GM11168 (cell line): ENCODE measurements around the gene BAZ1B.

Source experiments
- in situ Hi-C: fragments of 300-500 bp; cut with MboI; formaldehyde crosslinking; loops from one replicate; pipeline ENCODE4 v1.12.0; 2022; ENCODE audit warnings: low sequenced_read_pairs; ENCODE audit not compliant: unreplicated experiment

The BAZ1B gene

GRCh38 chr7:73452999-73453635, 69.0 kb downstream of the BAZ1B start:
- in situ Hi-C loops = no loop called here

- in situ Hi-C loops = no loop called here
These were observed 70.2 kb downstream of the BAZ1B start for GRCh38 chr7:73451780-73452398.

GRCh38 chr7:73449422-73449821, 72.7 kb downstream of the BAZ1B start:
- in situ Hi-C loops = no loop called here

- in situ Hi-C loops = no loop called here
These were observed 73.5 kb downstream of the BAZ1B start for GRCh38 chr7:73448609-73449008.

GRCh38 chr7:73447121-73447733, 74.9 kb downstream of the BAZ1B start:
- in situ Hi-C loops = no loop called here

GRCh38 chr7:73446682-73447081, 75.4 kb downstream of the BAZ1B start:
- in situ Hi-C loops = no loop called here

GRCh38 chr7:73443548-73444255, 78.4 kb downstream of the BAZ1B start:
- in situ Hi-C loops = no loop called here

- in situ Hi-C loops = no loop called here
These were observed 79.1 kb downstream of the BAZ1B start for GRCh38 chr7:73442903-73443500.

- in situ Hi-C loops = no loop called here
These were observed 79.7 kb downstream of the BAZ1B start for GRCh38 chr7:73442222-73442902.

GRCh38 chr7:73439410-73439704, 82.7 kb downstream of the BAZ1B start:
- in situ Hi-C loops = loop anchor here (5.0 kb wide), 1 partner anchor 122 kb away; no protein-coding TSS in a partner anchor

- in situ Hi-C loops = loop anchor here (5.0 kb wide), 1 partner anchor 121 kb away; no protein-coding TSS in a partner anchor
These were observed 83.3 kb downstream of the BAZ1B start for GRCh38 chr7:73438547-73439409.

- in situ Hi-C loops = loop anchor here (5.0 kb wide), 1 partner anchor 121 kb away; no protein-coding TSS in a partner anchor
These were observed 84.3 kb downstream of the BAZ1B start for GRCh38 chr7:73437621-73438416.

GRCh38 chr7:73437091-73437490, 85.0 kb downstream of the BAZ1B start:
- in situ Hi-C loops = loop anchor here (5.0 kb wide), 1 partner anchor 120 kb away; no protein-coding TSS in a partner anchor

- in situ Hi-C loops = loop anchor here (5.0 kb wide), 1 partner anchor 119 kb away; no protein-coding TSS in a partner anchor
These were observed 85.8 kb downstream of the BAZ1B start for GRCh38 chr7:73436031-73436929.

- in situ Hi-C loops = loop anchor here (5.0 kb wide), 1 partner anchor 118 kb away; no protein-coding TSS in a partner anchor
These were observed 86.6 kb downstream of the BAZ1B start for GRCh38 chr7:73435471-73436009.

GRCh38 chr7:73434701-73435069, 87.4 kb downstream of the BAZ1B start:
- in situ Hi-C loops = loop anchor here (5.0 kb wide), 1 partner anchor 117 kb away; no protein-coding TSS in a partner anchor
